ENCODE results near the gene ABLIM1.

Gene ABLIM1

GRCh38 chr10:114412907-114413797 is 244.9 kb downstream of the ABLIM1 start:
- no peak for DNase-seq (ENCODE audit: low read depth in 2 of 2)

GRCh38 chr10:114408968-114409444 is 249.1 kb downstream of the ABLIM1 start:
- DNase-seq (ENCODE audit: low read depth in 2 of 2): no peak

DNA sequence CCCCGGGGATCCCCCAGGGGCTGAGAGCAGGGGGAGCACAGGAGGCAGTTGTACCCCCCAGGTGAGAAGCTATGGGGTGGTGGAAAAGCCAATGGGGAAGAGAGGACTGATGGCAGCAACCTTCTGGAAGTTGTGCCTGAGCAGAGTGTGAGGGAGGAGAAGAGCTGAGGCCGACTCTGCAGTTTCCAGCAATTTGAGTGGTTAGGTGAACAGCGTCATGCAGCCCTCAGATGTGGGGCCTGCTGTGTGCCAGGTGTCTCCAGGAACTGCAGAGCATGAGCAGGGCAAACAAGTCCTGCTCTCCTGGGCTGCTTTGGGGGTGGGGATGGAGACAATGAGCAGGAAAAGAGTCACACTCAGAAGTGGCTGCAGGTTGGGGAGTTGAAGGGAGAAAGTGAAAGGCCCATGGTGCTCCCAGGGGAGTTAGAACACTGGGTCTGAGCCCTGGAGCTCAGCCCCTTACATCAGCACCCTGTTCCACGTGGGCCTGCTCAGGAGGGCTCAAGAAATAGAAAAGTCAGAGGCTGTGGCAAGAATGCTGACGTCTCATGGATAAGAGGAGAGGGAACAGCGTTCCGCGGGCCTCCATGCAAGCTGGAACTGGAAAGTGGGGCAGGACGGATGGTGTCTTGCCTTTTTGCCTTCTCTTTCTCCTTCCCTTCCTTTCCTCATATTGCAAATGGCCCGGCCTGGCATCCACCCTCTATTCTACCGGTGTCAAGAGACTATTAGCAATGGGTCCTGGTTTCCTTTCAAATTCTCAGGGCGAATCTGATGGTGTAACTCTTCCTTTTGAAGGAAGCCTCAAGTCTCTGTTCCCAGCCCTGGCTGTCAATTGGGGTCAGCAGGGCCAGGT is 249.7 kb downstream of the ABLIM1 start:
- DNase-seq (ENCODE audit: low read depth in 2 of 2): no peak

GRCh38 chr10:114406455-114406854 is 251.6 kb downstream of the ABLIM1 start:
- DNase-seq (ENCODE audit: low read depth in 2 of 2): no peak

GRCh38 chr10:114405011-114405350 is 253.1 kb downstream of the ABLIM1 start:
- DNase-seq (ENCODE audit: low read depth in 2 of 2): no peak

DNA sequence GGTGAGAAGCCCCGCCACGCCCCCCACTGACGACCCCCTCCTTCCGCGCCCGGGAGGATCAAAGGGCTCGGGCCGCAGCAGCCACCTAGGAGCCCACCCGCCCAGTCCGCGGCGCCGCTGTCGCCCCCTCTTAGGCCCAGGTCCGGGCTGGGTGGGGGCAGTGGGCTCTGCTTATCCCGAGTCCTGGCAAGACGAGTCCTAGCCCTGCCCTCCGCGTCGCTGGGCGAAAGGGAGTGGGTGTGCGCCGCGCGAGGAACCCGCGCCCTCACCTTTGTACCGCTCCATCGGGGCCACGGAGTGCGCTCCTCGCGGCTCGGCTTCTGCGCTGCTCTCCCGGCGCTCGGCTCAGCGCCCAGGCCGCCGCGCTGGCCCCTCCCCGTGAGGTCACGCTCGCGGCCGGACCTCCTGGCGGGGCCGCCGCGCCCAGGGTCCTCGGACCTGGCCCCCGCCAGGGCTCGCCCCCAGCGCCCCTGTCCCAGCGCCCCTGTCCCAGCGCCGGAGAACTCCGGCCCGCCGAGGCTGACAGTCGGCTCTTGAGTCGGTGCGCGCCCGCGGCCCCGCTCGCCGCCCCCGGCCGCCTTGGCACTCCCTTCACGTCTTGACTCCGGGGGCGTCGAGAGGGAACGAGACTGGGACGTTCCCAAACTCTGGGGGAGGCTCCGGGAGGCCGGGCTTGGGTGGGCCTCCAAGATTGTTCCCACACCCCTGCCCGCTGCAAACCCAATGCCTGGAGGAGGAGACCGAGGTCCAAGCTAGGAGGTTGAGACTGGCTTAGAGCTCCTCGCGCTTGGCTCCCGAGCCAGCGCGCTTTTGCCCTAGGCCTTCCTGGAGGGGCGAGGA is 253.7 kb downstream of the ABLIM1 start, which contains the start of gene AFAP1L2:
Gene AFAP1L2 (minus strand): TSS at position 332 of the 840 bp plus-strand sequence. CDS start 47 bp downstream, at position 285.
- DNase-seq (ENCODE audit: low read depth in 2 of 2): no peak

DNA sequence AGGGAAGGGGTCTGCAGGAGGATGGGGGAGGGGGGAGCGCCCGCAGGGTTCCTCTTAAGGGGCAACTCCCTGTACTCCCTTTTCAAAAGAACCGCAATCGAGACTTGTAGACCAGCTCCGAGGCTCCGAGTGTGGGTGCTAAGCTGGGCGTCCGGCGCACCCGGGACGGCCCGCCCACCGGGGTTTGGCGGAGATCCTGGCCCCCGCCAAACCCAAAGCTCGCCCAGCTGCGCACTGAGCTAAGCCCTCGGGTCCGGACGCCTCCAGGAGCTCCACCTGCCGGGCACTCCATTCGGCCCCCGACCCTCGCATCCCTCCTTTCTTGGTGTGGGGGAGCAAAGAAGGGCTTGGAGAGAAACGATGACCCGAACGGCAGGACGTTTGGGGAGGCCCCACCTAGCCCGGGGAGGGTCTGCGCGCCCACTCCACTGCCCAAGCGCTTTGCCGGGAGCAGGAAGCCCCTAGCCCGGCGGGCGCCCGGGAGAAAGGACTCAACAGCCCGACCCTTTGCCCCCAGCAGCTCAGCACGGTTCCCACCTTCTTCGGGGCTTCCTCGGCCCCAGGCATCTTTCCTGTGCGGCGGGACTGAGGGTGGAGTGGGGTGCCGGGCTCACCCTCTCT is 254.4 kb downstream of the ABLIM1 start:
- no peak for DNase-seq (ENCODE audit: low read depth in 2 of 2)

DNA sequence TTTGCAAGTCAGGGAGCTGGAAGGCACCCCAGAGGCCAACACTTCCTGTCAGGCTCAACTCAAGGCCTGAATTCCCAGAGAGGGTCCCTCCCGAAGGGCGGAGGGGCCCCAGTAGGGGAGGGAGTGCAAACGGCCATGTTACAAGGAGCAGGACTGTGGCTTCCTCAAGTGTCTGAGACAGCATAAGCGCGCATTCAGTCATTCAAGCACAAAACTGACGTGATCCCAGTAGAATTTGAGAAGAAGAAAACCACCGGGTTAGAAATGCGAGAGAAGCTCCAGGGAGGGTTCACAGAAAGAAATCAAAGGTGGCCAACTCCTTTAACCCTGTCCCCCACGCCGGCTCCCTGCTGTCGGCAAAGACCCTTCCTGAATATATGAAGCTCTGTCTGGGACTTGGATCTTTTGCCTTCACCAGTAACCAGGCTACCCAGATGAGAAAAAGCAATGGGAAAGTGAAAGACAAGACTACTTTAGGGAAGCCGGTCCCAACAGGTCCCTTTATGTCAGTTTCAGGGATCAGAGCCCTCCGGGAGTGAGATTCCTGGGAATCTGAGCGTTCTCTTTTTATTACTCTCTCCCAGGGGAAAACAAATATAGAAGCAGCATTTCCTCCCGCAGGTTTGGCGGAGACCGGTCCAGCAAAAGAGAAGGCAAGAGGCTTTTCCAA is 255.1 kb downstream of the ABLIM1 start:
- DNase-seq (ENCODE audit: low read depth in 2 of 2): no peak

DNA sequence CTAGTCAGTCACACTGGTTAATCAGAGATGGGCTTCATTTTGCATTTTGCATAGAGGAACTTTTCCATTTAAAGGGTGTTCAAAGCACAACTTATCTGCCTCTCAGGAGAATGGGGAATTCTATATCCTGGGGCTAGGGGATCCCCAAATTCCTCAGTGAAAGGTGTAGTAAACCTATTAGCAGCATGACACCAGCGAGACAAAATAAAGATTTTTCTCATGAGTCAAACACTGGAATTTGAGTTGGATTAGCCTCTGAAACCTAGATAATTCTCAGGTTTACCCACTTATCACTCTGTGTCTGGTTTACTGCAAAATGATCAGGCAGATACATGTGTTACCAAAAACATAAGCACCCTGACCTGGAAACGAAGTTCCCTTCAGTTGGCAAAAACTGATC is 255.8 kb downstream of the ABLIM1 start:
- DNase-seq (ENCODE audit: low read depth in 2 of 2): no peak

- DNase-seq (ENCODE audit: low read depth in 2 of 2): peak; percentile 16 to 20
Observed at GRCh38 chr10:114401195-114401791, 256.8 kb downstream of the ABLIM1 start.

DNA sequence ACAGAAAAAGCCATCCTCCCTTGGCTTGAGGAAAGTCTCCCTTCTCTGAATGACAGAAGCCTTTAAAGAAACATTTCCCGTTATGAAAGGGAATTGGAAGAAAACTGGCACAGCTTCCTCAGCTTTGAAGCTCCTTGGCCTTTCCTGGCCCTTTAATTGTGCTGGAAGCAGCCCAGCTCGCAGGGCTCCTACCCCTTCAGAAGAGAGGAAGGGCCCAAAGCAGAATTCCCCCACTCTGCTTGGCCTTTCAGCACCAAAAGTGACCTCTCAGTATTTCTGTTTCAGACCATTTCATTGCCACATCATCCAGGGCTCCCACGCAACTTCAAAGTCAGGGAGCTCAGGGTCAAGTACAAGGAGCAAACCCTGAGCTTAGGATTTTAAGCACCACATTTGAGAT is 258.0 kb downstream of the ABLIM1 start:
- no peak for DNase-seq (ENCODE audit: low read depth in 2 of 2)

DNA sequence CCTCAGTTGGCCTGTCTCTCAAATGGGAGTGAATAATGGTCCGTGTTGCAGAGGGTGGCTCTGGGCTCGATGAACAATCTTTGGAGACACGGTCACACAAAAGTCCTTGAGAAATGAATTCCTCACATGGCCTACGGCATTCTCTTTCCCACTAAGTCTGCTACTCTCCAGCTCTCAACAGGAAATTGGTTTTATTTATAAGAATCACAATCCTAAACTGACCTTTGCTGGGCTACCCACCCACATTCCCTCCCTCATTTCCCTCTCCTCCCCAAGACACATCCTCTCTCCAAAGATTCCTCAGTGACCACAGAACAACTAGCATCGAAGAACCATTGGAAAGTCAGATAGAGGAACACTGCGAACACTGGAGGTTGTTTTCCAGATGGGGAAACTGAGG is 258.5 kb downstream of the ABLIM1 start:
- no peak for DNase-seq (ENCODE audit: low read depth in 2 of 2)

- no peak for DNase-seq (ENCODE audit: low read depth in 2 of 2)
Observed at GRCh38 chr10:114398587-114399331, 259.3 kb downstream of the ABLIM1 start.

GRCh38 chr10:114397651-114398145 is 260.4 kb downstream of the ABLIM1 start:
- no peak for DNase-seq (ENCODE audit: low read depth in 2 of 2)

DNA sequence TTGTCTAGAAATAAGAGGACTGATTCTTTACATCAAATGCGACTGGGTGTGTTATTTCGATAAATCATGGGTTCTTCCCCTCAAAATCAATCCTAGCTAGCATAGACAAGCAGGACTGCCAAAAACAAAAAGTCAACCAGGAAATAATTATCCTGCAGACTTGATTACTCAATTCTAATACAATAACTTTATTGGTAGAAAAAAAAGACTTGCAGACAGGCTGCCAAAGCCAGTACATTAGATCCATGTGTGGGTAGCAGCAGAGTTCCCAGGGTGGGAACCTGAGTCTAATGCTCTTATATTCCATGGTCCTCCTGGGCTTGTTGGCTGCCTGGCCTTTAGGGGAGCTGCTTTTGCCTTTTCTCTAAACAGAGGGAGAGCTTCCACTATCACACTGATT is 261.6 kb downstream of the ABLIM1 start:
- no peak for DNase-seq (ENCODE audit: low read depth in 2 of 2)

GRCh38 chr10:114395366-114396022 is 262.6 kb downstream of the ABLIM1 start:
- no peak for DNase-seq (ENCODE audit: low read depth in 2 of 2)

- DNase-seq (ENCODE audit: low read depth in 2 of 2): no peak
Observed at GRCh38 chr10:114394531-114394930, 263.5 kb downstream of the ABLIM1 start.

DNA sequence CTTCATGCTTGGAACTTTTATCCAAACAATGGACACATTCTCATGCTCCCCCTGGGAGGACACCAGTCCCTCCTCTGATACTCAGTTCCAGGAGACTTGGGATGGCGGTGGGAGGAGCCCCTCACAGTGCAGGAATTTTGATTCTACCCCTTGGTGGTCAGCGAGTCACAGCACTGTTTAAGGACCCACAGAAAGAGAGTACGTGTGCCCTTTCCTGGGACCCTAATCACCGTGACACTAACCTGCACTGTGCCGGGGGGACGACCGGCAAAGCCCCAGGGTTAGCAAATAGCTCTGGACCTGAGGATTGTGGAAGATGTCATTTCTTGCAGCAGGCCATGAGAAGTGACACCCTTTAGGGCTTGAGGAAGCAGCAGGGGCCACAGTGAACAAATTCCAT is 264.2 kb downstream of the ABLIM1 start:
- no peak for DNase-seq (ENCODE audit: low read depth in 2 of 2)

- no peak for DNase-seq (ENCODE audit: low read depth in 2 of 2)
Observed at GRCh38 chr10:114393482-114393881, 264.6 kb downstream of the ABLIM1 start.
